Epithelial cell of esophagus (primary cell): Measurements from ENCODE around the gene IL17RC.
"Not testable (repeated sequence)": the region's sequence is repeated elsewhere in the genome, so short reads cannot be mapped to it uniquely, and the experiment has no call there.

ENCODE experiments used
- DNase-seq: peaks from one replicate; pipeline ENCODE4 v3.0.0; 2010; ENCODE audit warnings: low read depth
- H3K4me3 ChIP-seq: 2 replicates; pipeline ENCODE4 v1.5.1; 2011; ENCODE audit warnings: mild to moderate bottlenecking, low read length, control low read depth
- TF ChIP-seq, protein P1 (sequence below): IDR thresholded peaks from 2 replicates; pipeline ENCODE4 v1.5.1; 2011; ENCODE audit warnings: low read depth, mild to moderate bottlenecking, low read length, control low read depth, inconsistent platforms; ENCODE audit not compliant: insufficient read depth; ENCODE audit errors: missing control alignments

Gene IL17RC

DNA sequence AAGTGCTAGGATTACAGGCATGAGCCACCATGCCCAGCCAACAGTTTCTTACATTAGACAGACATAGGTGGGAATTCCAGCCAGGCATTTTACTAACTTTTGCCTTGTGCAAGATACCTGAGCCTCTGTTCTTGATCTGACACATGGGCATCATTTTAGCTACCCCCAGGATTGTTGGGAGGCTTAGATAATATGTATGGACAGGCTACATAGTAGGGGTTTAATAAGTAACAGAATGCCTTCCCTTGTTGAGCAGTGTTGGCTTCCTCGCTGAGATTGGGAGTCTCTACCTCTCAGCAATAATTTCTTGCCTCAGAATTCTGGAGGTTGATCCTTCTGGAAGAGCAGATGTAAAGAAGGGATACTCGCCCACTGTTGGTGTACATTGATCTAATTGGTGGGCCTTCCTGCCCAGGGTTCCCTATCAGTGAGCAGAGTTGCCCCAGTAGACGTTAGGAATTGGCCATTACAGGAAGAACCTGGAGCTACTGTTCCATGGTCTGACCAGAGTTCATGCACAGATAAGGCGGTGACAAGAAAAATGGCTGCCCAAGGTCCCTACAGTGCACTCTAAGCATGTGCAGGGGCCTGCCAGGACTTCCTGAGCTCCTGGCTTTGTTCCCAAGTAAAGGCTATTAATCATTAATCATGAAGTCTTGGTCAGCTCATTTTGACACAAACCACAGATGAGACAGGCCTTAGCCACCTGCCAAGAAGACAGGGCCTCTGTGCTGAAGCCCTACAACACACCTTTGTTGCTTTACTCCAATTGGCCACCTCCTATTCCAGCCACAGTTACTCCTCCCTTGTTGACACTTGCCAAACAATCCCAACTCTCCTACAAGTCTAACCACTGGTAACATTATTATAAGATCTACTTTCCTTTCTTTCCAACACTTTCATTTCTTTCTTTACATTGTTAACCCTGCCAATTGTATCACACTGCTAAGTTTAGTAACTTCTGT lies 19.2 kb upstream of the IL17RC start:
- H3K4me3 ChIP-seq: no peak overlapping the region
- TF ChIP-seq, protein P1, sequence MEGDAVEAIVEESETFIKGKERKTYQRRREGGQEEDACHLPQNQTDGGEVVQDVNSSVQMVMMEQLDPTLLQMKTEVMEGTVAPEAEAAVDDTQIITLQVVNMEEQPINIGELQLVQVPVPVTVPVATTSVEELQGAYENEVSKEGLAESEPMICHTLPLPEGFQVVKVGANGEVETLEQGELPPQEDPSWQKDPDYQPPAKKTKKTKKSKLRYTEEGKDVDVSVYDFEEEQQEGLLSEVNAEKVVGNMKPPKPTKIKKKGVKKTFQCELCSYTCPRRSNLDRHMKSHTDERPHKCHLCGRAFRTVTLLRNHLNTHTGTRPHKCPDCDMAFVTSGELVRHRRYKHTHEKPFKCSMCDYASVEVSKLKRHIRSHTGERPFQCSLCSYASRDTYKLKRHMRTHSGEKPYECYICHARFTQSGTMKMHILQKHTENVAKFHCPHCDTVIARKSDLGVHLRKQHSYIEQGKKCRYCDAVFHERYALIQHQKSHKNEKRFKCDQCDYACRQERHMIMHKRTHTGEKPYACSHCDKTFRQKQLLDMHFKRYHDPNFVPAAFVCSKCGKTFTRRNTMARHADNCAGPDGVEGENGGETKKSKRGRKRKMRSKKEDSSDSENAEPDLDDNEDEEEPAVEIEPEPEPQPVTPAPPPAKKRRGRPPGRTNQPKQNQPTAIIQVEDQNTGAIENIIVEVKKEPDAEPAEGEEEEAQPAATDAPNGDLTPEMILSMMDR: no peak
- peak; percentile 89 for DNase-seq

DNA sequence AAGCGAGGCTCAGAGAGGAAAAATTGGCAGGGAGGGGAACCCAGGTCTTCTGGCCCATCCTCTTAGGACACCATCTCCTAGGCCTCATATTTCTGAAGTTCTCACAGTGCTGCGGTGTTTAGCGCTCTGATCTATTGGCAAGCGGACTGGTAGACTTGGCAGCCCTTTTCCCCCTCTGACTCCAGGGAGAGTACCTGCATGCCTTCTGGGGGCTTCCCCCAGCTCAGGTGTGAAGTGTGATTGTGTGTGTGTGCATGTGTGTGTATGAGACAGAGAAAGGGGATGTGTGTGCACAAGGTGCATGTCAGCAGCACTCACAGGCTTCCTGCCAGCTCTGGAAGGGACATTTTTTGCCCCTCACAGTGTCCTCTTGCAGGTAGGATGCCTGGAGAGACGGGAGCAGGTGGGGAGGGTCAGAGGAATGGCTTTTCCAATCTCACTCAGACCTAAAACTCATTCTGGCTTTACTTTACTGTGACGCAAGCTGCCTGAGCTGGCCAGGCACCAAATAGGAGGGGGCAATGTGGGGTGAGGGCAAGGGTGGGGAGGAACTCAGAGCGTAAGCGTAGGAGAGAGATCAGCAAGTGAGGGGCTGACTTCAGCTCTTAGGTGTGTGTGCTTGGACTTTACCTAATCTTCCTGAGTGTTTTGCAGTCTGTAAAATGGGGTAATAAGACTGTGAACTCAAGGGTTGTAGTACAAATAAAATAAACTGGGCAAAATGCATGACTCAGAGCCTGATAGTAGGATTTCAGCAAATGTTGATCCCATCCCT lies 18.2 kb upstream of the IL17RC start:
- TF ChIP-seq, protein P1: no peak
- DNase-seq: no peak

DNA sequence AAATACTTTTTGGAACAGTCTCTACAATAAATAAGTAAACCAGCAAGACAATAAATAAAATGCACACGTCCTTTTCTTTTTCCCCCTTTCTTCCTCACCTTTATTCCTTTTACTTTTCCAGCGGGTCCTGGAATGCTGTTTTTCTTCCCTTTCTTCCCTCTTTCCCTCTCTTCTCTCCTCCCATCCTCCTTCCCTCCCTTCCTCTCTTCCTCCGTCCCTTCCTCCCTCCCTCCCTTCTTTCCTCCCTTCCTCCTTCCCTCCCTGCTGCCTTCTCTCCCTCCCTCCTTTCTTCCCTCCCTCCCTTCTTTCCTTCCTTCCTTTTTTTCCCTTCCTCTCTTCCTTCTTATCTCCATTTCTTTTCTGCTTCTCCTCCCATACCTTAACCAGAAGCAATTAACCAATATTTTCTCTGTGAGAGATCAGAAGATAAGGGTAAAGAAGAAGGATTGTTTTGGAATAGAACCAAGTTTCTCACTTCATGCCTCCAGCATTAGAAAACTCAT lies 17.6 kb upstream of the IL17RC start:
- no peak overlapping the region for H3K4me3 ChIP-seq
- no peak for DNase-seq
- TF ChIP-seq, protein P1: no peak

More for the DNA sequence above, 18.2 kb upstream of the IL17RC start:
- H3K4me3 ChIP-seq: no peak overlapping the region

DNA sequence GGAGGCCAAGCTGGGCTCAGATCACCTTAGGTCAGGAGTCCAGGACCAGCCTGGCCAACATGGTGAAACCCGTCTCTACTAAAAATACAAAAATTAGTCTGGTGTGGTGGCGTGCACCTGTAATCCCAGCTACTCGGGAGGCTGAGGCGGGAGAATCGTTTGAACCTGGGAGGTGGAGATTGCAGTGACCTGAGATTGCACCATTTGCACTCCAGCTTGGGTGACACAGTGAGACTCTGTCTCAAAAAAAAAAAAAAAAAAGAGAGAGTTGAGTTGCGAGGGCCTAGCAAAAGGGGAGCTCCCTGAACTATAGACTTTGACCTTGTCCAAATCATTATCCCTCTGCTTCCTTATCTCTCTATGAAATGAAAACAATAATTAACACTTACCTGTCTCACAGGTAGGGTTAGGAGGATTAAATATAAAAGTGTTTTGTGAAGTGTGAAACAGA lies 15.9 kb upstream of the IL17RC start:
- not testable (repeated sequence) for DNase-seq, H3K4me3 ChIP-seq

DNA sequence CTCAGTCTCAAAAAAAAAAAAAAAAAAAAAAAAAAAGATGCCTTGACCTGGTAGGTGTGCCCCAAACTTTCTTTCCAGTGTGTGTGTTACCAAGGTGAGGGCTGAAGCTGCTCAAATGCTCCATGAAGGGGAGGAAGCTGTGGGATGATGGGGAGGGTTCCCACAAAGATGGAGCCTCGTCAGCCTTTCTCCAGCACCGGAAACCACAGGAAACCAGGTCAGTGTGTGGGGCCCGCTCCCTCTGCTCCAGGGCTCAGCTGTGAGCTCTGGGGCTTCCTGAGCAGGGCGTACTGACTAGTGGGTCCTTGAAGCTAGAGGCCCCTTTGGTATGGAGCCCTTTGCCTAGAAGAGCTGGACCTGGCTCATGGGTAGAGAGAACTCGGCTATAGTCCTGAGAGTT lies 14.9 kb upstream of the IL17RC start:
- TF ChIP-seq, protein P1: no peak
- H3K4me3 ChIP-seq: no peak overlapping the region
- DNase-seq: no peak

DNA sequence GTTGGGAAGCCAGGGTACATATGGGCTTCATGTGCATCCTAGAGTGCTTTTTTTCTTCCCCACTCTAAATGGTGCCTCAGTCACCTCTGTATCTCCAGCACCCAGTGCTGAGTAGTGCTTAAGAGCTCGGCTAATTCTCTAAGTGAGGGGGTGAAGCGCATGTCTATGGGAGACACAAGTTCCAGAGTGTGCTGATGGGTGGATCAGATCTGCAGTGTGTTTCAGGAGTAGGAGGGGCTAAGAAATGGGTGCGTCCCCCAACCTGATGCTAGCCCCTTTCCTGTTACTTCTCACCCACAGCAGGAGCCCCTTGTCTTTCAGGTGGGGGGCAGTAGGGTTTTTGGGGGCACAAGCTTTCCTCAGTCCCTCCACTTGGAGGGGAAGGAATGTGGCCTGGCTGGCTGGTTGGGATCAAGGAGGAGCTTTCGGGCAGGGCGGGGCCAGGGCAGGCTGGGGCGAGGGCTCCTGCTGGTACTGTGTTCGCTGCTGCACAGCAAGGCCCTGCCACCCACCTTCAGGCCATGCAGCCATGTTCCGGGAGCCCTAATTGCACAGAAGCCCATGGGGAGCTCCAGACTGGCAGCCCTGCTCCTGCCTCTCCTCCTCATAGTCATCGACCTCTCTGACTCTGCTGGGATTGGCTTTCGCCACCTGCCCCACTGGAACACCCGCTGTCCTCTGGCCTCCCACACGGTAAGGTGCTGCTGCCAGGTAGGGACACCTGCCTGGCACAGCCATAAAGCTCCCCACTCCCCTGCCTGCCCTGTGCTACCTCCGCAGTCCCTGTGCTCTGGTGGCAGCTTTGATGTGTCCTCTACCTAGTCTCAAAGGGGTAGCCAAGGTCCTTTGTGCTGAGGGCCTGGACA lies 14.3 kb upstream of the IL17RC start, which contains the start of gene IL17RE:
Gene IL17RE, plus strand, starts transcription at position 477 of the 866 bp plus-strand sequence. Its CDS starts 85 bp downstream, at position 562.
- H3K4me3 ChIP-seq: peak within 1 kb of the TSS; percentile 86

More for the DNA sequence above, 14.3 kb upstream of the IL17RC start, which contains the start of gene IL17RE:
- DNase-seq: peak; percentile 60
- TF ChIP-seq, protein P1: no peak
